Activated CD4-positive, alpha-beta T cell treated with anti-CD3 and anti-CD28 coated beads for 48 hours (primary cell): ENCODE measurements around the gene RNASE2.
A peak's percentile ranks its signal among the peaks of the same experiment; 100 is the strongest.
"Not testable (repeated sequence)": the region's sequence is repeated elsewhere in the genome, so short reads cannot be mapped to it uniquely, and the experiment has no call there.

Experiments
- DNase-seq: peaks from one replicate; pipeline ENCODE4 v3.0.0-alpha.2; 2020

The RNASE2 gene

DNA sequence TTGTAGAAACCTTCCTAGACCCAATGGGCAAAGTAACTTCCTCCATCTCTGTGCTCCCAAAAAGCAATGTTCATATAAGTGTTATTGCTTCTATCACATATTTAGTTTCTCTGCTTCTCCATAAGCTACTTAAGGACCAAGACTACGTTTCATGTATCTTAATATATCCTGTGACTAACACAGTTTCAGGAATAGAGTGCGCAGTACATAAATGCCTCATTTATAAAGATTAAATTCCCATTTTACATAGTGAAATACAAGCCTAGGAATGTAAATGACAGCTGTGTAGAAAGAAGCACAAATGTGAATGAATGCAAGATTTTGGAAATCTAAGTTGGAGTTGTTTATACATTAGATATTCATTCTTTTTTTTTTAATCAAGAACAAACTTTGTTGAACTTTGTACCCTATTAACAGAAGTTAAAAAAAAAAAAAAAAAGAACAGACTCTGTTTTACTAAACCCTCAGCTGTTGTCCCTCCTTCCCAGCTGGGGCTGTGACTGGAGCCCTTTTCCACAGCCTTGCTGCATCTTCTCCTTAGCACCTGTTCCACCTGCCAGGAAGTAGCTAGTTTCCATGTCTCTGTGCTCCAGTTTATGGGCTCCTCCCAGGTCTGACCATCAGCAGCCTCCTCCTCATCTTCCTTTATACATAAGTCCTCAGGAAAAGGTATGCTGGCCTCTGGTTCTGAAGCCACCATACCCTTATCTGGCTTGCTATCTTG, 27.5 kb downstream of the RNASE2 start:
- DNase-seq: no peak

GRCh38 chr14:20985650-20986049, 30.4 kb downstream of the RNASE2 start:
- DNase-seq: not testable (repeated sequence)

- no peak for DNase-seq
These were observed 31.5 kb downstream of the RNASE2 start for GRCh38 chr14:20986811-20987210.

DNA sequence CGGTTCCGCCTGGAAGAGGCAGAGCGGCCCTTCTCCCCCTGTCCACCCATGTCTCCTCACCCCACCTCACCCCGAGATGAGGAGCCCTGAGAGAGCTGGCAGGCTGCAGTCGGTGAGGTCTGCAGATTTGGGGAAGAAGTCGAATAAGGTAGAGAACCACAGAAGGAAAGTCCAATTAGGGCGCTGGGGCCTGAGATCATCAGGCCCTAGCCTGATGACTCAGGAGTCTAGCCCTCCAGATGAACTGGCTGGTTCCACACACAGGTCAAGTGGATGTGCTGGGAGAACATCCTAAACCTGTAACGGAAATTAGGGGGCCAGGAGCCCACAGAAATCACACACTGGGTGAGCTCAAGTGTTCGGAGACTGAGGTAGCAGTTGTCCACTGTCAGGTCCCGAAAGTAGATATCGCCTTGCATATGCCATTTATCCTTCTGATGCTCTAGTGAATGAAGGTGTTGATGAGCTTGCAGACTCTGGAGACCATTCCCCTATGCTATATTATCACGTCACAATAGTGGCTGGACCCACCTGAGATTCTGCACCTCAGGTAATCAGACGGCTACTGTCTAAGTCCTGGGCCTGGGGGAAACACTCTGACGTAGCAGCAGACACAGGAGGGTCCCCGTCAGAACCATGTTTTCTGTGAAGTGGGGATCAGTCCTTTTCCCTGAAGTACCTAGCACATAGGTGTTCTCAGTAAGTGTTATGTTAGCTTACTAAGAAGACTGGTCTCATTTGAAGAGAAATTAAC, 33.6 kb downstream of the RNASE2 start:
- no peak for DNase-seq

- DNase-seq: no peak
These were observed 34.1 kb downstream of the RNASE2 start for GRCh38 chr14:20989471-20989786.

- peak; percentile 92 for DNase-seq
These were observed 34.7 kb downstream of the RNASE2 start, which contains the start of gene METTL17 for GRCh38 chr14:20989787-20990600. Gene METTL17, plus strand, starts transcription at chr14:20989980. Its CDS starts 23 bp downstream, at chr14:20990003.

DNA sequence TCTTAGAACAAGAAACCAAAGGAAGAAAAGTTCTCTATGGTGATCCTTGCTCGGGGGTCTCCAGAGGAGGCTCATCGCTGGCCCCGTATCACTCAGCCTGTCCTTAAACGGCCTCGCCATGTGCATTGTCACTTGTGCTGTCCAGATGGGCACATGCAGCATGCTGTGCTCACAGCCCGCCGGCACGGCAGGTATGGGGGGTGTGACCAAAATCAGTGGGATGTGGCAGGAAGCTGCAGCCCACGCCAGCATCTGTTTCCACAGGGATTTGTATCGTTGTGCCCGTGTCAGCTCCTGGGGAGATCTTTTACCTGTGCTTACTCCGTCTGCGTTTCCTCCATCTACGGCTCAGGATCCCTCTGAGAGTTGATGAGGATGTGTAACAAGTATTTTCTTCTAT, 41.2 kb downstream of the RNASE2 start:
- DNase-seq: no peak

DNA sequence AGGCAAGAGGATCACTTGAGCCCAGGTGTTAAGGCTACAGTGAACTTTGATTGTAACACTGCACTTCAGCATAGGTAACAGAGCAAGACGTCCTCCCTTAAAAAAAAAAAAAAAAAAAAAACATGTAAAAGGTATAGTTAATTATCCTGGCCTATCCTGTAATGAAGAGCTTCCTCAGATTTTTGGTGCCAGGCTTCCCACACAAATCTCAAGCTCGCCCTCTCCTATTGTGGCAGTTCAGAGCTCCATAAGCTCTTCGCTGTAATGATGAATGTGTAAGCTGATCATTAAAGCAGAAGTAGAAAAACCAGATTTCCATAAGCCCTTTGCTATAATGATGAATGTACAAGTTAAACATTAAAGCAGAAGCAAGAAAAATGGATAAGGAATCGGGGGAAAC, 41.8 kb downstream of the RNASE2 start:
- no peak for DNase-seq

DNA sequence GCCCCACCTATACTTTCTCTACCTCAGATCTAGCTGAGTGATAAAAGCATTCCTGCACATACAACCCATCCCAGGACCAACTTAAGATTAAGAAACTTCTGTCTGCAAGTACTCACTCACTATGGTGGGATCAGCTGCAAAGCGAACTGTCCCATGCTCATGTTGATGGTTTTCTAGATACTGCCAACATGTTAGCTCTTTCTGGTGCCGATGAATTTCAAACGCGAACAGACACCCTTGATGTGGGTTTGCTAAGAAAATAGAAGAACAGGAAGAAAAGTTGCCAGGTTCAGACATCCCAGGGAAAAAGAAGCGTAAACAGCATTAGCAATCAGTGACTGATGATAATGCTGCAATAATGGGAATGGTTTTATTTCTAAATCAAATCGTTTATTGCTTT, 42.3 kb downstream of the RNASE2 start:
- DNase-seq: no peak

DNA sequence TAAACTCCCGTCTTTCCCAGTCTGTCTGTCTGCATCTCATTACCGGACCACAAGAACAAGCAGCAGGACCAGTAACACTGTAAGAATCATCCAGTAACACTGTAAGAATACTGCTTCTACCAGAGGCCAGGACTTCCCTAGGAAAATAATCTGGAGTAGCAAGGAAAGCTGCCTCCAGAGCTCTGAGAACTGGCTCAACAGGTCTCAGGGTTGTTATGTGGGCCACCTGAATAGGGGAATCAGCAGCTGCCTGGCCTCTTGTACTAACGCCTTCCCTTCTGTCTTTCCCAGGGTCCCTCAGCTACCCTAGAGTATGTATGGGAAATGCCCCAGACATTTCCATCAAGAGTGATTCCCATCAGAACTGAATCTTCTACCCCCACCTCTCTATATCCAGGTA, 42.9 kb downstream of the RNASE2 start:
- DNase-seq: no peak

DNA sequence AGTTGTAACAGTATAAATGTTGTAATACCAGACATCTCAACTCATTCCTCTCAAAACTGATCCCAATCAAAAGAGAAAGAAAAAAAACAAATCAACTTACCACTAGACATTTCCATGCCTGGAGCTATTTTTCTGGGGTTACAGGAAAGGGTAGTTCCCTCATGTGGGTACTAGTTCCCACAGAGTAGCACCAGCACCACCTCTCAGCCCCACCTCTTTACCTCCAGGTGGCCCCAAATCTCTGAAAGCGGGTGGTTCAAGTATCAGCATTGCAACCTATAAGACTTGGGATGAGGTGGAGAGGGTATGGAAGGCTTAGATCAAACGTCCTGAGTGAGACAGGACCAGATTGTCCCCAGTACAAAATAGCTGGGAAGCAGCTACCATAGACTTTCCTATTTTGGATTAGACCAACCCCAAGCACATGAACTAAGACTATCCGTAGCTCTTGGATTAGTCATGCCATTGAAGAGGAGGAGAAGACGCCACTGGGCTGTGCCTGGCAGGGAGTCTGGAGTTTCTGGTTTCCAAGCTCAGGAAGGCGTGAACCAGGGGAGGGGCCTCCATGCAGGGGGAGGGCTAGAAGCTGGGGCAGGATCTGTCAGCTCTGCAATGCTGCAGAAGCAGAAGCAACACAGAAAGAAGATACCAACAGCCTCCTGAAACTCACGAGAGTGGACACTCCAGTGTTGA, 43.5 kb downstream of the RNASE2 start, which contains the start of gene SLC39A2:
TSS of gene SLC39A2 (plus strand) at position 620 of the 693 bp plus-strand sequence. CDS start 154 bp downstream, outside the sequence.
- no peak for DNase-seq

DNA sequence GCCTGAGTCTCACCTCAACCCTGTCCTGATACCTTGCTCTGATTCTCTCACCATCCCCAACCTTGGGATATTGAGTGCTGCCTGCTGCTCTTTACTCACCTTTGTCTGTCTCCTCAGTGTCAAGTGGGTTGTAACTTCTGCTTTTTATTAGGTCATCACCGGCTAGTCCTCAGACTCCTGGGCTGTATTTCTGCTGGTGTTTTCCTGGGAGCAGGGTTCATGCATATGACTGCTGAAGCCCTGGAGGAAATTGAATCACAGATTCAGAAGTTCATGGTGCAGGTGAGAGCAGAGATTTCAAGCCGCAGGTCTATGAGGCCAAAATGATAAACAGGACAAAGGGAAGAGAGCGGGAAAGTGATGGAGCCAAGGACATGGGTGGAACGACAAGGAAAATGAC, 44.3 kb downstream of the RNASE2 start:
- no peak for DNase-seq

DNA sequence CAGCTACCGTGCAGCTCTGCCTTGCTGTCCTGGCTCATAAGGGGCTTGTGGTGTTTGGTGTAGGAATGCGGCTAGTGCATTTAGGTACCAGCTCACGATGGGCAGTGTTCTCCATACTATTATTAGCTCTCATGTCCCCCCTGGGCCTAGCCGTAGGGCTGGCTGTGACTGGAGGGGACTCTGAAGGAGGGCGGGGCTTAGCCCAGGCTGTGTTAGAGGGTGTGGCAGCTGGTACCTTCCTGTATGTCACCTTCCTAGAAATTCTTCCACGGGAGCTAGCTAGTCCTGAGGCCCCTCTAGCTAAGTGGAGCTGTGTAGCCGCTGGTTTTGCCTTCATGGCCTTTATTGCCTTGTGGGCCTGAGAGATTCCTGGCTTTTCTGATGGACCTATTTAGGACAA, 45.9 kb downstream of the RNASE2 start:
- no peak for DNase-seq

DNA sequence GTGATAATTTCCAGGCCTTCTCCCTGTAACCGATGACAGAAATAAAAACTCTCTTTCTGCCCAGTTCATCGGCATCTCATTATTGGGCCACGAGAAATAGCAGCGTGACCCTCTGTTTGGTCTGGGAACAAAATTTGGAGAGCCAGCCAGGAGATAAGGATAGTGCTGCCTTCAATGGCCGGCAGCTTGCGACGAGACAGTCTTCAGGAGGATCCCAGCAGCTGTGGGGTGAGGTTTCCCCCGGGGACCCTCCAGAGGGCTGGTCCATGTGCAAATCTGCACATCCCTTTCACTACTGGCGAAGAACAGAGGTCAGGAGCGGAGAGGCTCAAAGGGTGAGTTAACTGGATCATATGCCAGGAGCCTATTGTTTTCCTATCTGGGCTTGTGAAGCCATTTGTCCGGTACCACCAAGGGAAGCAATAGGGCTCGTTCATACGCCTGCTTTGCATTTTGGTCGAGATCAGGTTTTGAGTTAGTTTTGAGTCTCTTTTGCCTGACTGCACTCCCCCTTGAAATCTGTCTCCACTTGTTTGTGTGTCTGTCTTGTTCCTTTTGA, 48.6 kb downstream of the RNASE2 start:
- no peak for DNase-seq
